HG03045 (cell line): ENCODE measurements around the gene U2SURP.

ENCODE experiments used
- ATAC-seq: cut with Tn5 transposase; IDR thresholded peaks from one replicate; pipeline ENCODE4 v1.9.1; 2021; ENCODE audit warnings: mild to moderate bottlenecking, moderate library complexity; ENCODE audit not compliant: unreplicated experiment

Gene U2SURP

GRCh38 chr3:143001369-143002082 lies at the start of gene U2SURP:
Gene U2SURP, plus strand, starts transcription at chr3:143001570. Its CDS starts 59 bp downstream, at chr3:143001629.
- ATAC-seq: peak; percentile 89

DNA sequence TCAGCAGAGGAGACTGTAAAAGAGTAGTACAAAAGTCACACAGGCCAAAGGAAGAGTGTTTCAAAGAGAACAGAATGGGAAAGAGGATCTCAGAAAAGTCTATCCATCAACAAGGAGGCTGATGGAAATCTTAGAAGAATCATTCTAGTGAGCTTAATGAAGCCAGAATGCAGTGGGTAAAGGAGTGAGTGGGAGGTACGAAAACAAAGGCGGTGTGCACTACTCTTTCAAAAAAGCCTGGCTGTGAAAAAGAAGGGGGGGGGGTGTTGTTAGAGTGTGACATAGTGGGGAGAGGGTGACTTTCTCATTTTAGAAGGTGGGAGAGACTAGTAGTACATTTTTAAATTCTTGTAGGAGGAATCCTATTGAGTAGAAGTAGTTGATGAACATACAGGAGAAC lies 49.6 kb upstream of the U2SURP start:
- no peak for ATAC-seq

GRCh38 chr3:142952272-142953193 lies 48.8 kb upstream of the U2SURP start:
- no peak for ATAC-seq

DNA sequence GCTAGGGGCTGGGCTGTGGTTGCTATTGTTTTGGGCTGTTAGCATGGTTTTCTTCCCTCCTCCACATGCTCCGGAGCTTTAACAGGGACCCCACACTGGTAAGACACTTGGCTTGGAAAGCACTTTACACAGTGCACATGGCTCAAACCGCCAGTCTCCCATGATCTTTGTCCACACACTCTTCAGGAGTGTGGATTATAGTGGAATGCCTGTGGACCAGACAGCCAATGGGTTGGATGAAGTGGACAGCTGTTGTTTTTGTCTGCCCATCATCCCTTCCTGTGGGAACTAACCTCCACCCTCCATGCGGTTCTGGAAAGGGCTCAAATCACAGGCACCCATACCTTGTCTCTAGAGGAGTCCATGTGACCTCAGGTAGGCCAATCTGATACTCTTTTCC lies 47.9 kb upstream of the U2SURP start:
- ATAC-seq: no peak

DNA sequence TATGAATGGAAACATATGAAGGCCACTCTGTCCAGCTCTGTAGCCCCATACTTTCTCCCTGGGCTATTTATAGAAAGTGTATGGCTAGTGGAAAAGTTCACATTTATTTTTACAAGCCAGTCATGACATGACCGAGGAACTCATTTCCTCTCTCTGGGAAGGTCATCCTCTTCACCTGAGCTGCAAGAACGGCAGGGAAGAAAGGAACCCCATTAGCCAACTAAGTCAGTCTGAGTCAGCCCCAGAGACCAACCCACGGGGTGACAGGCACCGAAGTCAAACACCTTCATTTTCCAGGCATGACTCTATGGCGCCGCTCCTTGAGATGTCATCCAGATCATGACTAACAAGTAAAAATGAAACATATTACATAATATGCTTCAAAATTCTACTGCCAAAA lies 42.7 kb upstream of the U2SURP start:
- ATAC-seq: no peak

- ATAC-seq: no peak
Observed at GRCh38 chr3:142960322-142960850, 41.0 kb upstream of the U2SURP start.

- no peak for ATAC-seq
Observed at GRCh38 chr3:142961539-142961938, 39.8 kb upstream of the U2SURP start.

DNA sequence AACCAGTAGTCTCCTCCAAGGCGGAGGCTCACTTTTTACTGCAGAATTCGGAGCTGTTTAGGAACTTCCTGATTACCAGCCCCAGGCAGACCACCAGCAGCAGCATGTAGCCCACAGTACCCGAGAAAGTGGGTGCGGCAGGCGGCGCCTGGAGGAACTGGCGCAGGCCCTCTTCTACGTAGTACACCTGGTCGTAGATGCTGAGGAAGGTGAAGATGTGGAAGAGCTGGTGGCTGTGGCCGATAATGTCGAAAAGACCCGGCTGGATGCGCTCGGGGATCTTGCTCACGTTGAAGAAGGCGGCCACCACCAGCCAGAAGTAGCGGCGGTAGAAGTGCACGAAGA lies 39.2 kb upstream of the U2SURP start:
- ATAC-seq: no peak

- no peak for ATAC-seq
Observed at GRCh38 chr3:142962520-142963233, 38.7 kb upstream of the U2SURP start.

- ATAC-seq: no peak
Observed at GRCh38 chr3:142963234-142963515, 38.2 kb upstream of the U2SURP start.

GRCh38 chr3:142963516-142964448 lies 37.6 kb upstream of the U2SURP start, which contains the start of gene PAQR9:
Gene PAQR9, minus strand, starts transcription at chr3:142963674. Its CDS starts 338 bp downstream, at chr3:142963336.
- ATAC-seq: no peak

DNA sequence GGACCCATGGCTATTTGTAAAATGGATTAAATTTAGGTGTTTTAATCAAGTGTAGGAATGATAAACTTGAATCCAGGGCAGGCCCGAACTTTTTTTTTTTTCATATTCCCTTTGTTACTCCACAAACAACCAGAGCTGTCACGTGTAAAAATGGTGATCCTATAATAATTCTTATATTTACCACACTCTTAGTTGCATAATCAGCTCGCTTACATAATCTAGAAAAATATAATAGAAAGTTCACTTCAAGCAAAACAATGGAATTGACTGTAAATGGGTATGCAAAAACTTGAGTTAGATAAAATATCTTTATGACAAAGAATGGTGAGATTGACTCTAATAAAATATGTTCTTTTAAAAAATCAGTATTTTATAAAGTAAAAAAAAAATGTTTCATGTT lies 35.8 kb upstream of the U2SURP start:
- ATAC-seq: no peak

DNA sequence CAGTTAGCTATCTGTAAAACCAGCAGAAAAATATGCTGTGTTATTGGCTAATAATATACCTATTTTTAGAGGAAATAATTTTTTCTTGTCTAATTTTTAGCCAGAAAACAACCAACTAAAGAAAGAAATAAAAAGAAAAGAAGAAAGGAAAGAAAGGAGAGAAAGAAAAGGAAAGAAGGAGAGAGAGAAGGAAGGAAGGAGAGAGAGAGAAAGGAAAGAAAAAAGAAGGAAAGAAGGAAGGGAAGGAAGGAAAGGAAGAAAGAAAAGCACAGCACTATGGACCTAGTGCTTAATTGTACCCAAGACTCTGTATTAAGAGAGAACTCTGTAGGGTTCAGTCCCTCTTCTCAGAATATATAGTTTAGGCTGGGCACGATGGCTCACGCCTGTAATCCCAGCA lies 34.6 kb upstream of the U2SURP start:
- no peak for ATAC-seq

DNA sequence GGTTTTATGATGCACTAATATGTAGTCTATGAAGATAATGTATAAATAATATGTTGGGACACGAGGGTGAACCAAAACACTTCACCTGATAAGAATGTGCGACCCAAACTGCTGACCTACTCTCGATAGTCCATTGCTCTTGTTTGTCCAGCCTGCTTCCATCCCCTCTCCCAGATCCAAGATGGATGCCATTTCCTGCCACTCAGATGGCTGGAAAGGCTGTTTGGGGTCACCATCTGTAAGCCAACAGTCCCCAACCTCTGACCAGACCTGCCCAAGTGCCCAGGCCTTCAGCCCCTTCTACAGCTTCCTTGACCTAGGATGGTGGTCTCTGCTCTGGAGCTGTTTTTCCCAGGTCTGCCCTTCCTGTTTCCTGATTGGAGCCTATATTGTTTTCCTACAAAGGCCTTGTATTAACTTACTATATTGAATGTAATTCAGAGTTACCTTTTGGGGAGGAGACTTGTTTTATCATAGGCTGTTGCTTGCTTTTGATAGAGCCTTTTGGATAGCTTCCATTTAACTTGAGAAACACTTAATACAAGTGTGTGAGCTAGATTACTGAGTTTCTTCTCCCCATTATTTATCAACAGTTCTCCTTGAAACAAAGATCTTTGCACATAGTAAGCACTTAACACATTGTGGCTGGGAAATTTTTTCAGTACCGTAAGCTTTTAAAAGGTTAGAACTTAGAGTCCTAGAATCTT lies 32.9 kb upstream of the U2SURP start:
- ATAC-seq: no peak

DNA sequence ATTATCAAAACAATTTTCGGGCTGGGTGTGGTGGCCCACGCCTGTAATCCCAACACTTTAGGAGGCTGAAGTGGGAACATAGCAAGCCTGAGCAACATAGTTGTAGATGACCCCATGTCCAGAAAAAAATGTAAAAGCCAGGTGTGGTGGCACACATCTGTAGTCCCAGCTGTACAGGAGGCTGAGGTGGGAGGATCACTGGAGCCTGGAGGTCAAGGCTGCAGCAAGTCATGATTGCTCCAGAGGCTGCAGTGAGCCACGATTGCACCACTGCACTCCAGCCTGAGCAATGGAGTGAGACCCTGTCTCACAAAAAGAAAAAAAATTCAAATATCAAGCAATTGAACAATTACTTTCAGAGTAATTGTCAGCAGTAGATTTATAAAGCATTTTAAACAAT lies 29.9 kb upstream of the U2SURP start:
- ATAC-seq: no peak

- no peak for ATAC-seq
Observed at GRCh38 chr3:142972092-142972753, 29.1 kb upstream of the U2SURP start.

DNA sequence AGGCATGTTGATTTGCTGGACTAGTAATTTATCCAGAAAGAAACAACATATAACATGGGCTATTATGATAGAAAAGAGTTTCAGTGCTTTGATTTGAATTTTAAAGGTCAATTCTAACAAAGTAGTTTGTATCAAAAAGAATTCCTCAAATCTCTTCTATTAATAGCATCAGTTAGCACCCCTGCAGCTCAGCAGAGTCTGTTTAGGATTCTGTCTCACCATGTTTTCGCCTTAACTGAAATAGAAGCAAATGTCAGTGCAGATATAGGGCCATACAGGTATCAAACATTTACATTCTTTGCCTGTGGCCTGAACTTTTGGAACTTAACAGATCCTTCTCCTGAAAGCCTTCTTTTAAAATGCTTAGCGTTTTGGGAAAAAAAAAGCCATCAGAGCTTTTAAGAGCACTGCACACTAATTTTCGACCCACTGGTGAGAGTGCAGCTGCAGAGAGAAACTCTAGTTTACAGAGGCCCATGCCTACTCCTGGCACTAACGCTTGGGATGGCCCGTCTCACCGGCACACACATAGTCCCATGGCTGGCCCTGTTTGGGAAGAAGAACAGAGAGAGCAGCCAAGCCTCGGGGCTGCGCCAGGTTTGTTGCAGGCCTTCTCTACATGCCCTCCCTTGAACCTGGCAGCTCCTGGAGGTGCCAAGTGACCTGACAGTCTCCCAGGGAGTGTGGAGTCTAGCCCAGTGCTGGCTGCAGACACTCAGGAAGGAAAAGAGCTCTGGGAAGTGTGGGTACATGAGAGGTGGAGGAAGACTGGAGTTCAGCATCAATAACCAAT lies 28.0 kb upstream of the U2SURP start:
- ATAC-seq: no peak

DNA sequence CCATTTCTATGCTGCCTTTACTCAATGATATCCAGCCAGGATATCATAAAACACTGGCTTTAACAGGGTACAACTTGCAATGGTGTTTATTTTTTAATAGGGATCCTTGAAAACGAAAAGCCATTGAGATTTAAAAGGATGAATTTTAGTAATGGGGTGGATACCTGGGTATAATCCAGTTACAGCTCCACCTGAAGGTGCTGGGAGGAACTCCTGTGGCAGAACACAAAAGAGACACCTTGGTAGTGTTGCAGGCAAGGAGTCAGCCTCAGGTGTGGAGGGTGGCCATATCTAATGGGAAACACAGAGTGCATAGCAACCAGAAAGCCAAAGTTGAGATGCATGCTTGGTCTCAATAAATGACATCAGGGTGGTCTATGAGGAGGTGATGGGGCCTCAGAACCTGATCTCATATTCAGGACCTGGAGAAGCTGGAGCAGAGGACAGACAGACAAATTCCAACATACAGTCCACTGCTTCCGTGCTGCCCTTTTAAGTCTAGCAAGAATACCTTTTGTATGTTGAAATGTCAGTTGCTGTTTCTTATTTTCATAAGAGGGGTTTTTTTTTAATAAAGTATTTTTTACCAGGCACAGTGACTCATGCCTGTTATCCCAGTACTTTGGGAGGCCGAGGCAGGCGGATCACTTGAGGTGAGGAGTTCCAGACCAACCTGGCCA lies 25.9 kb upstream of the U2SURP start:
- ATAC-seq: no peak
